A549 (cell line): ENCODE data around the gene FOXRED1.

Experiments used
- CHD2 ChIP-seq: fragments of 150-350 bp; IDR thresholded peaks from 2 replicates; pipeline ENCODE4 v1.6.1; 2014; ENCODE audit warnings: low read length; ENCODE audit not compliant: partially characterized antibody
- CTCF ChIP-seq: fragments of >200 bp; sonication (Bioruptor Twin); formaldehyde crosslinking; IDR thresholded peaks from 3 replicates; pipeline ENCODE4 v1.5.1; 2016
- POLR2A ChIP-seq: IDR thresholded peaks from 2 replicates; pipeline ENCODE4 v1.6.1; 2012; ENCODE audit warnings: mild to moderate bottlenecking, low read length
- REST ChIP-seq: fragments of 200-600 bp; sonication (generic); IDR thresholded peaks from 2 replicates; pipeline ENCODE4 v1.6.1; 2016; ENCODE audit warnings: antibody characterized with exemption, mild to moderate bottlenecking, moderate library complexity
- ZC3H11A ChIP-seq: fragments of 450-650 bp; IDR thresholded peaks from 2 replicates; pipeline ENCODE4 v1.6.1; 2014; ENCODE audit warnings: antibody characterized with exemption, mild to moderate bottlenecking

- TF ChIP-seq CHD2 = no peak
- no peak for TF ChIP-seq CTCF
- TF ChIP-seq ZC3H11A = no peak
- no peak for TF ChIP-seq POLR2A
- no peak for TF ChIP-seq REST
Observed at GRCh38 chr11:126257764-126258163, 11.2 kb upstream of the FOXRED1 start.
